ENCODE results near the gene SBK1. TPM values are rescaled to one million over a fixed set of nuclear protein-coding genes. Genes with fewer than 3 reads are reported as not detected.
A peak's percentile ranks its signal among the peaks of the same experiment; 100 is the strongest.

SBK1 gene
- total and polyA plus RNA-seq, 8 donors, result 0.31 to 2.0 (median 0.63) TPM; not detected in 1

DNA sequence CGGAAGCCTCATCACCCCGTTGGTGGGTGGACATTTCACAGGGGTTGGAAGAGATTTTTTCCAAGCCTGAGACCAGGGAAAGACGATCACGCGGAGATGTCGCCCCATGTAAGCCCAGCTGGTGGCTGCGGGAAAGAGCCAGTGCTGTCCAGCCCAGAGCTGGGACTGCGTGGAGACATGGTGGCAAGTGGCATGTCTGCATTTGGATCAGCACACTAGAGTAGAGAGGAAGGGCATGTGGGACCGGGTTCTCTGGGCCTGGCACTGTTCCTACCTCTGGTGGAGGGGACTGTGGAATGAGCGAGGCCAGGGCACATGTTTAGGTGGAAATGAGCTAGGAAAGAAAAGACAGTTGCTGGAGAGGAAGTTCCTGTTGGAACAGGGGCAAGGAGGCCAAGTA is 20.0 kb downstream of the SBK1 start:
- Histone ChIP-seq H3K36me3 (no peaks in the 10 kb centered on the region), H3K4me3 (no peak overlapping the region), H3K27ac (no peak overlapping the region), H3K4me1 (no peaks in the 10 kb centered on the region), H3K27me3 (peaks cover 0 to 11% (median 0%) of the 10 kb centered on the region in 3 donors), H3K9me3 (no peaks in the 10 kb centered on the region)
- TF ChIP-seq EP300 (IDR thresholded peaks at IDR 0.05), result no peak
- TF ChIP-seq POLR2AphosphoS5 (IDR thresholded peaks at IDR 0.05), result no peak
- intact Hi-C loops (cut with DNase I; ENCODE audit: low total_unique reads), result no loop called here
- WGBS, 5 donors, result 89 to 92% (median 90%) methylated on average over 3 to 10 of the region's 10 CpGs
- no peak for DNase-seq

DNA sequence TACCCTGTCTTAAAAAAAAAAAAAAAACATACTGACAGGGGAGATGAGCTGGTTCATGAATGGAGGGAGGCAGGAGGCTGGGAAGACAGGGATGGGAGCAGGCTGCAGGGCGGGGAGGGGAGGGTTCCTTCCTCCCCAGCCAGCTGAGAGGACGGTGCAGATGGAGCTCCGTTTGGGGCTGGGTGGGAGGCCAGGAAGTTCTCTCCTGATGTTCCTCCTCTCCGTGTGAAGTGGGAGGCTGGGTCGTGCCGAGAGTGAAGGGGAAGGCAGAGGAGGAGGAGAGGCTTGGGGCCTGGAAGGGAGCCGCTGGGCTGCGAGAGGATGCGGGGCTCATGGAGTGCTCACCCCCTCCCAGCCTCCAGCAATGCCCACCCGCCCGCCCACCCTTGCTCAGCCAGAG is 21.3 kb downstream of the SBK1 start:
- Histone ChIP-seq H3K4me1 (no peaks in the 10 kb centered on the region), H3K36me3 (no peaks in the 10 kb centered on the region), H3K27ac (no peak overlapping the region), H3K27me3 (peaks cover 0 to 11% (median 0%) of the 10 kb centered on the region in 3 donors), H3K4me3 (no peak overlapping the region), H3K9me3 (no peaks in the 10 kb centered on the region)
- intact Hi-C loops (cut with DNase I; ENCODE audit: low total_unique reads), result no loop called here
- TF ChIP-seq EP300 (IDR thresholded peaks at IDR 0.05), result no peak
- TF ChIP-seq, protein P1, sequence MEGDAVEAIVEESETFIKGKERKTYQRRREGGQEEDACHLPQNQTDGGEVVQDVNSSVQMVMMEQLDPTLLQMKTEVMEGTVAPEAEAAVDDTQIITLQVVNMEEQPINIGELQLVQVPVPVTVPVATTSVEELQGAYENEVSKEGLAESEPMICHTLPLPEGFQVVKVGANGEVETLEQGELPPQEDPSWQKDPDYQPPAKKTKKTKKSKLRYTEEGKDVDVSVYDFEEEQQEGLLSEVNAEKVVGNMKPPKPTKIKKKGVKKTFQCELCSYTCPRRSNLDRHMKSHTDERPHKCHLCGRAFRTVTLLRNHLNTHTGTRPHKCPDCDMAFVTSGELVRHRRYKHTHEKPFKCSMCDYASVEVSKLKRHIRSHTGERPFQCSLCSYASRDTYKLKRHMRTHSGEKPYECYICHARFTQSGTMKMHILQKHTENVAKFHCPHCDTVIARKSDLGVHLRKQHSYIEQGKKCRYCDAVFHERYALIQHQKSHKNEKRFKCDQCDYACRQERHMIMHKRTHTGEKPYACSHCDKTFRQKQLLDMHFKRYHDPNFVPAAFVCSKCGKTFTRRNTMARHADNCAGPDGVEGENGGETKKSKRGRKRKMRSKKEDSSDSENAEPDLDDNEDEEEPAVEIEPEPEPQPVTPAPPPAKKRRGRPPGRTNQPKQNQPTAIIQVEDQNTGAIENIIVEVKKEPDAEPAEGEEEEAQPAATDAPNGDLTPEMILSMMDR (IDR thresholded peaks at IDR 0.05), result no peak
- WGBS, 5 donors, result 70 to 85% (median 76%) methylated on average over 11 of the region's 11 CpGs
- DNase-seq, result no peak

DNA sequence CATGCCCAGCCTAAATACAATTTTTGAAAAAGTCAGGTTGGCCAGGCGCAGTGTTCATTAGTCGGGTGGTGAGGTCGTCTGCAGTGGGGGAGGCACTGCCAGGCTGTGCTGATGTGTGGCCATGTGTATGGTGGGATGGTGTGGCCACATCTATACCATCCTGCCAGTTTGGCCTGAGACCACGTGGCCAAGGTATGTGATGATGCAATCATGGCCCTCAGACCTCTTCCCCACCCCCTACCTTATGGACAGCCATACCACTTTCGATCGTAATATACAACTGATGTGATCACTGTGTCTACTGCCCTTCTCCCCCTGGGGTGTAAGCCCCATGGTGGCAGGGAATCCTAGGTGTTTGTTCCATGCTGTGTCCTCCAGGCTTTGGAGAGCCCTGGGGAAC is 23.7 kb downstream of the SBK1 start:
- 77 to 88% (median 83%) methylated on average over 6 of the region's 6 CpGs for WGBS, 5 donors
- intact Hi-C loops (cut with DNase I; ENCODE audit: low total_unique reads), result loop anchor here (5.0 kb wide), 1 partner anchor 39 kb away; no protein-coding TSS in a partner anchor

DNA sequence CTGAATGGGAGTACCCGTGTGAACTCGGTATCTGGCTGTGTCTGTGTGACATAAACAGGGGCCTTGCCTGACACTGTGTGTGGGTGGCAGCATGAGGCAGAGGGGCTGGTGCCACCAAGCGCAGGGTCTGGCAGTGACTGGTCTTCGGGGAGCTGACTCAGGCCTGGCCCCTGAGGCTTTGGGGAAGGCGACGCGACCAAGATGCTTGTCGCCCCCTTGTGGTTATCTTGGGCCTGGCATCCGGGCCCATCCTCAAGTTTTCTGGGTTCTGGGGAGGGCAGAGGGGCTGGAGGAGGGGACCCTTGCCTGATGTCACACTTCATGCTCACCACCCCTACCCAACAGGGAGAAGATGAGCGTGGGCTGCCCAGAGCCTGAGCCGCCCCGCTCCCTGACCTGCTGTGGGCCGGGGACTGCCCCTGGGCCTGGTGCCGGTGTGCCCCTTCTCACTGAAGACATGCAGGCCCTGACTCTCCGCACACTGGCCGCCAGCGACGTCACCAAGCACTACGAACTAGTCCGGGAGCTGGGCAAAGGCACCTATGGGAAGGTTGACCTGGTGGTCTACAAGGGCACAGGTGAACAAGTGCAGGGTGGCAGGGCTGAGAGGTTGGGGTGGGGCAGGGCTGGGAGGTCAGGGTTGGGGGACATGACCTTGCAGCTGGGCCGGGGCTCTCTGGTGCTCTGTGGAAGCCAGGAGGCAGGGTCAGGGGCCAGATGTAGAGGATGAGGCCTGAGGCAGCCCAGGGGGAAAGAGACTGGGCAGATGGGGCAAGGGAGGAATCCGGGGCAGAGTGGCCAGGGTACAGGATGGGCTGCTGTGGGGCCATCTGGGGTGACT is 24.9 kb downstream of the SBK1 start:
- TF ChIP-seq EP300 (IDR thresholded peaks at IDR 0.05) (no peak), POLR2A (IDR thresholded peaks at IDR 0.05) (no peak), POLR2AphosphoS5 (IDR thresholded peaks at IDR 0.05) (no peak)
- TF ChIP-seq, protein P1 (IDR thresholded peaks at IDR 0.05), result peak in 5 of 7 experiments; percentile 43 to 85 (median 79)
- 52 to 78% (median 54%) methylated on average over 15 to 22 of the region's 22 CpGs for WGBS, 5 donors
- Histone ChIP-seq H3K9me3 (no peaks in the 10 kb centered on the region), H3K4me1 (no peaks in the 10 kb centered on the region), H3K4me3 (no peak overlapping the region), H3K27me3 (peaks cover 0 to 11% (median 0%) of the 10 kb centered on the region in 3 donors), H3K36me3 (no peaks in the 10 kb centered on the region), H3K27ac (no peak overlapping the region)
- intact Hi-C loops (cut with DNase I; ENCODE audit: low total_unique reads), result loop anchor here (5.0 kb wide), 1 partner anchor 40 kb away; no protein-coding TSS in a partner anchor
- peak; percentile 65 to 77 for DNase-seq

More for the DNA sequence above, 23.7 kb downstream of the SBK1 start:
- Histone ChIP-seq H3K4me1 (no peaks in the 10 kb centered on the region), H3K27me3 (peaks cover 0 to 11% (median 0%) of the 10 kb centered on the region in 3 donors), H3K27ac (no peak overlapping the region), H3K4me3 (no peak overlapping the region), H3K36me3 (no peaks in the 10 kb centered on the region), H3K9me3 (no peaks in the 10 kb centered on the region)
- TF ChIP-seq EP300 (IDR thresholded peaks at IDR 0.05) (no peak), POLR2A (IDR thresholded peaks at IDR 0.05) (no peak), POLR2AphosphoS5 (IDR thresholded peaks at IDR 0.05) (no peak)
- TF ChIP-seq, protein P1 (IDR thresholded peaks at IDR 0.05), result no peak
- DNase-seq, result no peak

Measured in stomach (tissue), 9 donors.